GM12875 (cell line): ENCODE results near the gene MYBPHL.

ENCODE experiments used
- H3K4me3 ChIP-seq: one replicate; pipeline ENCODE4 v1.5.1; 2011; ENCODE audit warnings: low read depth, low read length, control low read depth
- CTCF ChIP-seq: IDR thresholded peaks from 2 replicates; pipeline ENCODE4 v1.5.1; 2011; ENCODE audit warnings: low read depth, mild to moderate bottlenecking, control low read depth, inconsistent platforms, low read length, moderate library complexity, borderline replicate concordance; ENCODE audit not compliant: insufficient read depth

Gene MYBPHL

GRCh38 chr1:109259674-109260557 is 46.9 kb downstream of the MYBPHL start:
- no peak overlapping the region for H3K4me3 ChIP-seq
- no peak for TF ChIP-seq CTCF

- H3K4me3 ChIP-seq = no peak overlapping the region
- no peak for TF ChIP-seq CTCF
Observed at GRCh38 chr1:109258481-109259466, 48.0 kb downstream of the MYBPHL start.

GRCh38 chr1:109257682-109258421 is 49.0 kb downstream of the MYBPHL start:
- TF ChIP-seq CTCF = no peak
- no peak overlapping the region for H3K4me3 ChIP-seq

- no peak for TF ChIP-seq CTCF
- no peak overlapping the region for H3K4me3 ChIP-seq
Observed at GRCh38 chr1:109256971-109257681, 49.7 kb downstream of the MYBPHL start.

- no peak for TF ChIP-seq CTCF
- H3K4me3 ChIP-seq = no peak overlapping the region
Observed at GRCh38 chr1:109256085-109256484, 50.7 kb downstream of the MYBPHL start.

GRCh38 chr1:109255678-109256077 is 51.1 kb downstream of the MYBPHL start:
- TF ChIP-seq CTCF = no peak
- no peak overlapping the region for H3K4me3 ChIP-seq
